HG02798 (cell line): ENCODE results near the gene CCL23.

ENCODE experiments used
- ATAC-seq: cut with Tn5 transposase; IDR thresholded peaks from one replicate; pipeline ENCODE4 v1.9.1; 2021; ENCODE audit warnings: mild to moderate bottlenecking; ENCODE audit not compliant: unreplicated experiment, poor library complexity

The CCL23 gene

DNA sequence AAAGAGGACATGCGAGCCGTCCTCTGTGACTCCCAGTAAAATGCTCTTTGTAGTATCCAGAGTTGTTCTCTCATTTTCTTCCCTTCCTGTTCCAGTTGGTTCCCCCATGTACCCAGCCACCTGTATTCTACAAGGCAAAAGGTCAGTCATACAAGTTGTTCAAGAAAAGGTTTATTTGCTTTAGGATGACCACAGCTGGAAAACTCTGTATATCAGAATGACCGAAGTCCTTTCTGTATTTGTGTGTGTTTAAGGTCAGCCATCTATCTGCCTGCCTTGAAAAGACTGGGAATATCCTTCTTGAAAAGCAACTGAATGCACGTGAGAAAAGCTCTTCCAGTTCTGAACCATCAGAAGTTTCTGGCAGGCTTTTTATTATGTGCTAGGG is 44.8 kb downstream of the CCL23 start:
- no peak for ATAC-seq

DNA sequence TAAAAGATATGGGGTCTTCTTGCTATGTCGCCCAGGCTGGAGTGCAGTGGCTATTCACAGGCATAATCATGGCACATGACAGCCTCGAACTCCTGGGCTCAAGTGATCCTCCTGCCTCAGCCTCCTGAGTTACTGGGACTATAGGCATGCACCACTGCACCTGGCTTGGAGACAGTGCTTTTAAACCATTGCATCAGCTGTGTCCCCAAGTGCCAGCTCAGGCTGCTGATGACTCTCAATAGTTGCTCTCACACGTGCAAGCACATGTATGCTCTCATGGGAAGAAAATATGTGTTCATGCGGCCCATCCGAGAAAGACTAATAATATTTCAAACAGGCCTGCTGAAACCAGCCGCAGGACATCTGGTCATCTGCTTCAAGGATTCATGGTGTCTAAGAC is 45.2 kb downstream of the CCL23 start:
- ATAC-seq: no peak

GRCh38 chr17:35972066-35972465 is 45.7 kb downstream of the CCL23 start:
- no peak for ATAC-seq

DNA sequence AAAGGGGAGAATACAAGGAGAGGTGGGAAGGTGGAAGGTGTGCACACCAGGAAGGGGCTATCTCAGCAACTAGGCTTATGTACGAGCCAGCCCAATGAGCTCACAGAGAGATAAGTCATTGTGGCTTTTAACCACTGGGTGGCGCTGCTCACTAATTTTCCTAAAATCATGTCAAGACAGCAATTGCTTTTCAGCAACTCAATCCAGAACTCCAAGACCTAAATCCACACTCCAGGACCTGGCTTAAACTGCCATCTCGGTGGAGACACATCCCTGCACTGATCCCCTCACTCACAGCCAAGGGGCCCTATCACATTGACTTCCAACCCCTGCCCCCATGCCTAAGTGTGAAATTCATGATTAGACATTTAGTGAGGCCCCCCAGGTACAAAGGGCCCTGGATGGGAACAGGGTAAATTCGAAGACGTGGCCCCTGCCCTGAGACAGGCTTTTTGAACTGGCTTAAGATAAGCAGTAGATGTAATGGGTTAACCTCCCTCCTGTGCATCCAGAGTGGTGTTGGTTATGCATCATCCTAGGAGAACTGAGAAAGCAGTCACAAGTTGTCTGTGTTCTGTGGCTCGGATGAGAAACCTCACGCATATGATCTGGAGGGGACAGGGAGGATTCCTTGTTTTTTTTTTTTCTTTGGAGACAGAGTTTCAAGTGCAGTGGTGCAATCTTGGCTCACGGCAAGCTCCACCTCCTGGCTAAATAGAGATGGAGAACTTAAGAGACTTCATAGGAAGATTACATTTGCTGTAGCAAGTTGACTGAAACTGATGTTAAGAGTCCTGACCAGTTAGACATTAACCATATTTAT is 48.0 kb downstream of the CCL23 start:
- ATAC-seq: no peak

- ATAC-seq: no peak
Observed at GRCh38 chr17:35968520-35969054, 49.2 kb downstream of the CCL23 start.

DNA sequence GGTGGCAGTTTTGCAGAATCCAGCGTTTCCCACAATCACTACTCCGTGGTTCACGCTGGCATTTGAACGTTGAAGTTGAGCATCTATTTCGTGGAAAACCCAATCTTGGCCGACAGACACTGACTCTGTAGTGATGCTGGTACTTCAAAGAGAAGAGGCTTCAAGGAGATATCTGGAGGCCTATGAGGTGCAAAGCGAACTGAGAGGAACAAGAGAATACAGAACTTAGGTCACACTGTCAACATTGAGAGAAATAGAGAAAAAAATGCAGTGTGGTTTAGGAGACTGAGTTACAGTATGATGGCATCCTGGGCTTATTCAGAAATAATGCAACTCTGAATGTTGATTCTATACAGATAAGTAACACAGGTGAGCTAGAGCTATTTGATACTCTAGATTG is 52.5 kb downstream of the CCL23 start:
- no peak for ATAC-seq

GRCh38 chr17:35963663-35964062 is 54.1 kb downstream of the CCL23 start:
- no peak for ATAC-seq
